CD14-positive monocyte (primary cell): ENCODE measurements around the gene CBLB. TPM values are rescaled to one million over a fixed set of nuclear protein-coding genes. Genes with fewer than 3 reads are reported as not detected.
A peak's percentile ranks its signal among the peaks of the same experiment; 100 is the strongest.

ENCODE experiments used
- DNase-seq, 3 donors: peaks; one replicate each; pipeline ENCODE4 v3.0.0-alpha.2; 2011 to 2022
- H2AFZ ChIP-seq: 2 replicates; pipeline ENCODE4 v1.6.0; 2012; ENCODE audit warnings: mild to moderate bottlenecking, low read depth, low read length, inconsistent platforms; ENCODE audit not compliant: insufficient read depth, poor library complexity, severe bottlenecking
- H3K27ac ChIP-seq, 2 donors: 1 replicate in 1 of 2; 2 replicates in 1 of 2; pipeline ENCODE4 v1.5.1; 2012 to 2013; ENCODE audit warnings: low read length in 2 of 2, control low read depth in 1 of 2, inconsistent platforms in 1 of 2, low read depth in 1 of 2, mild to moderate bottlenecking in 1 of 2
- H3K27me3 ChIP-seq, 2 donors: one replicate each; pipeline versions ENCODE4 v1.6.0 to v1.6.1; 2011 to 2013; ENCODE audit warnings: low read length in 2 of 2; ENCODE audit not compliant: control insufficient read depth in 2 of 2, insufficient read depth in 2 of 2
- H3K36me3 ChIP-seq, 2 donors: replicated peaks in 1 of 2; 1 replicate in 1 of 2; 2 replicates in 1 of 2; pipeline versions ENCODE4 v1.5.1 to v1.6.1; 2012 to 2013; ENCODE audit warnings: low read length in 2 of 2, control low read depth in 1 of 2, inconsistent platforms in 1 of 2, mild to moderate bottlenecking in 1 of 2; ENCODE audit not compliant: insufficient read depth in 2 of 2, control insufficient read depth in 1 of 2
- H3K4me1 ChIP-seq, 2 donors: 1 replicate in 1 of 2; 2 replicates in 1 of 2; pipeline versions ENCODE4 v1.5.1 to v1.6.1; 2012 to 2013; ENCODE audit warnings: low read length in 2 of 2, control low read depth in 1 of 2, inconsistent platforms in 1 of 2, mild to moderate bottlenecking in 1 of 2, moderate library complexity in 1 of 2; ENCODE audit not compliant: insufficient read depth in 2 of 2, control insufficient read depth in 1 of 2
- H3K4me2 ChIP-seq: replicated peaks from 2 replicates; pipeline ENCODE3; 2012; ENCODE audit warnings: low read length, moderate library complexity, mild to moderate bottlenecking; ENCODE audit not compliant: poor library complexity, severe bottlenecking; ENCODE audit errors: extremely low read depth
- H3K4me3 ChIP-seq, 3 experiments: fragments of 200-600 bp in 1 of 3; sonication (generic) in 1 of 3; replicated peaks in 1 of 3; 1 replicate in 2 of 3; 2 replicates in 1 of 3; pipeline ENCODE4 v1.5.1; 2011 to 2013; ENCODE audit warnings: low read length in 3 of 3, mild to moderate bottlenecking in 3 of 3, control low read depth in 2 of 3, low read depth in 2 of 3, inconsistent platforms in 1 of 3, moderate library complexity in 1 of 3
- H3K79me2 ChIP-seq: 2 replicates; pipeline ENCODE4 v1.6.0; 2012; ENCODE audit warnings: mild to moderate bottlenecking, control low read depth, inconsistent platforms, low read length, moderate library complexity; ENCODE audit not compliant: insufficient read depth
- H3K9ac ChIP-seq: 2 replicates; pipeline ENCODE4 v1.6.0; 2017; ENCODE audit warnings: low read length, mild to moderate bottlenecking; ENCODE audit not compliant: insufficient read depth, poor library complexity, severe bottlenecking
- H3K9me3 ChIP-seq, 2 donors: replicated peaks in 1 of 2; 1 replicate in 1 of 2; 2 replicates in 1 of 2; pipeline versions ENCODE4 v1.5.1 to v1.6.1; 2012 to 2013; ENCODE audit warnings: low read length in 2 of 2, control low read depth in 1 of 2; ENCODE audit not compliant: control insufficient read depth in 1 of 2, insufficient read depth in 1 of 2
- H4K20me1 ChIP-seq: 2 replicates; pipeline ENCODE4 v1.6.0; 2012; ENCODE audit warnings: mild to moderate bottlenecking, low read length, control low read depth, moderate library complexity; ENCODE audit not compliant: insufficient read depth
- H3K27ac Mint-ChIP-seq, 7 donors: one replicate each; pipeline ENCODE4 v1.8.0; 2020; ENCODE audit warnings: mild to moderate bottlenecking in 7 of 7, mixed read lengths in 7 of 7, moderate library complexity in 6 of 7, inconsistent platforms in 2 of 7
- H3K27me3 Mint-ChIP-seq, 3 donors: one replicate each; pipeline ENCODE4 v1.8.0; 2021 to 2022; ENCODE audit warnings: low read depth in 3 of 3, mild to moderate bottlenecking in 3 of 3, mixed read lengths in 3 of 3, moderate library complexity in 3 of 3, inconsistent platforms in 1 of 3
- H3K36me3 Mint-ChIP-seq, 2 donors: one replicate each; pipeline ENCODE4 v1.8.0; 2020; ENCODE audit warnings: mixed read lengths in 2 of 2, inconsistent platforms in 1 of 2, mild to moderate bottlenecking in 1 of 2
- H3K4me1 Mint-ChIP-seq: one replicate; pipeline ENCODE4 v1.8.0; 2020; ENCODE audit warnings: mild to moderate bottlenecking, mixed read lengths
- H3K4me3 Mint-ChIP-seq, 2 donors: one replicate each; pipeline ENCODE4 v1.8.0; 2020; ENCODE audit warnings: mild to moderate bottlenecking in 2 of 2, mixed read lengths in 2 of 2, moderate library complexity in 1 of 2
- H3K9me3 Mint-ChIP-seq, 7 donors: one replicate each; pipeline ENCODE4 v1.8.0; 2020 to 2022; ENCODE audit warnings: mixed read lengths in 7 of 7, mild to moderate bottlenecking in 6 of 7, moderate library complexity in 6 of 7, inconsistent platforms in 2 of 7
- CTCF ChIP-seq: fragments of 200-600 bp; IDR thresholded peaks from one replicate; pipeline ENCODE4 v1.8.0; 2022; ENCODE audit warnings: antibody characterized with exemption, mild to moderate bottlenecking
- WGBS: methylation state at CpG from one replicate; pipeline ENCODE4 v1.1.5; 2013; ENCODE audit warnings: missing lambda C conversion rate; ENCODE audit not compliant: insufficient coverage; 5-methylcytosine and 5-hydroxymethylcytosine counted together
- intact Hi-C, 2 donors: fragments of 100-400 bp; cut with micrococcal nuclease; formaldehyde crosslinking; loops; one replicate each; pipeline versions ENCODE4 v1.15.0 to v1.15.1; 2023
- polyA plus RNA-seq, 3 donors: library from polyadenylated mRNA; depleted of rRNA in 1 of 3; unstranded in 2 of 3; stranded (reverse) in 1 of 3; fragments of 300-500 nt in 2 of 3; fragments of >200 nt in 1 of 3; fragmentation: Illumina TruSeq in 2 of 3; gene quantifications; 1 replicate in 2 of 3; 2 replicates in 1 of 3; pipeline ENCODE4 v1.2.3, GENCODE V29; 2012 to 2021

The CBLB gene
- polyA plus RNA-seq, 3 donors, result 1.6 to 8.1 (median 3.6) TPM

- Histone ChIP-seq H3K4me3 (no peak overlapping the region), H3K4me2 (no peak overlapping the region), H3K27ac (no peak overlapping the region), H3K27me3 (no peaks in the 10 kb centered on the region), H4K20me1 (no peaks in the 10 kb centered on the region), H3K4me1 (no peaks in the 10 kb centered on the region), H3K9ac (no peak overlapping the region), H3K9me3 (no peaks in the 10 kb centered on the region), H2AFZ (no peak overlapping the region), H3K79me2 (no peaks in the 10 kb centered on the region), H3K36me3 (no peaks in the 10 kb centered on the region)
- H3K4me3 Mint-ChIP-seq, result no peak overlapping the region
- peaks cover 0 to 5% (median 0%) of the 10 kb centered on the region in 7 donors for H3K9me3 Mint-ChIP-seq
- H3K27me3 Mint-ChIP-seq, result peaks cover 0 to 4% (median 0%) of the 10 kb centered on the region in 3 donors
- no peaks in the 10 kb centered on the region for H3K36me3 Mint-ChIP-seq
- H3K4me1 Mint-ChIP-seq, result no peaks in the 10 kb centered on the region
- H3K27ac Mint-ChIP-seq, result no peak overlapping the region
- no CpG with 5 or more reads among the region's 3 CpGs for WGBS
- intact Hi-C loops, result no loop called here
- DNase-seq, result no peak
- TF ChIP-seq CTCF, result no peak
Measured at GRCh38 chr3:105649480-105649879, 219.3 kb downstream of the CBLB start.

- intact Hi-C loops, result no loop called here
- Histone ChIP-seq H3K27ac (no peak overlapping the region), H3K27me3 (no peaks in the 10 kb centered on the region), H2AFZ (no peak overlapping the region), H4K20me1 (no peaks in the 10 kb centered on the region), H3K4me2 (no peak overlapping the region), H3K4me1 (no peaks in the 10 kb centered on the region), H3K4me3 (no peak overlapping the region), H3K79me2 (no peaks in the 10 kb centered on the region), H3K36me3 (no peaks in the 10 kb centered on the region), H3K9me3 (no peaks in the 10 kb centered on the region), H3K9ac (no peak overlapping the region)
- no peak overlapping the region for H3K4me3 Mint-ChIP-seq
- peaks cover 0 to 6% (median 2%) of the 10 kb centered on the region in 7 donors for H3K9me3 Mint-ChIP-seq
- no peaks in the 10 kb centered on the region for H3K36me3 Mint-ChIP-seq
- H3K27ac Mint-ChIP-seq, result no peak overlapping the region
- peaks cover 0 to 7% (median 0%) of the 10 kb centered on the region in 3 donors for H3K27me3 Mint-ChIP-seq
- DNase-seq, result peak; percentile 12 to 62 (median 18)
- TF ChIP-seq CTCF, result no peak
- H3K4me1 Mint-ChIP-seq, result no peaks in the 10 kb centered on the region
- no CpG with 5 or more reads among the region's 2 CpGs for WGBS
Measured at GRCh38 chr3:105647047-105647446, 221.8 kb downstream of the CBLB start.
